SK-N-MC (cell line): ENCODE data around the gene MLLT3.

Experiments
- FOXP2 ChIP-seq: optimal IDR thresholded peaks from 2 replicates; pipeline ENCODE3; 2011; ENCODE audit warnings: mild to moderate bottlenecking, moderate library complexity; ENCODE audit not compliant: insufficient read depth; ENCODE audit errors: extremely low read length, control extremely low read depth
- POLR2AphosphoS5 ChIP-seq: IDR thresholded peaks from 2 replicates; pipeline ENCODE4 v1.6.1; 2012; ENCODE audit warnings: mild to moderate bottlenecking, low read depth, low read length, borderline replicate concordance

GRCh38 chr9:20505574-20505973, 116.7 kb downstream of the MLLT3 start:
- TF ChIP-seq POLR2AphosphoS5 (no peak), FOXP2 (no peak)
